Coronary artery (tissue), 2 donors: Measurements from ENCODE around the gene SNRNP40.

Experiments used
- DNase-seq: peaks from one replicate; pipeline ENCODE4 v3.0.0-alpha.2; 2017; ENCODE audit warnings: low spot score
- H3K27ac ChIP-seq, 2 donors: fragments of 200-600 bp; sonication (generic); one replicate each; pipeline ENCODE4 v1.5.1; 2016 to 2019
- H3K4me3 ChIP-seq: fragments of 200-600 bp; sonication (generic); 2 replicates; pipeline ENCODE4 v1.5.1; 2016; ENCODE audit warnings: mild to moderate bottlenecking, moderate library complexity
- CTCF ChIP-seq: fragments of 200-600 bp; sonication (generic); IDR thresholded peaks from one replicate; pipeline ENCODE4 v1.5.1; 2019; ENCODE audit warnings: antibody characterized with exemption

The SNRNP40 gene

GRCh38 chr1:31222176-31222575 lies 74.4 kb downstream of the SNRNP40 start:
- Histone ChIP-seq H3K27ac (no peak overlapping the region), H3K4me3 (no peak overlapping the region)
- no peak for TF ChIP-seq CTCF
- no peak for DNase-seq

- TF ChIP-seq CTCF: no peak
These were observed 75.5 kb downstream of the SNRNP40 start for GRCh38 chr1:31221072-31221471.

GRCh38 chr1:31219489-31219888 lies 77.1 kb downstream of the SNRNP40 start:
- no peak overlapping the region for H3K27ac ChIP-seq

More at GRCh38 chr1:31221072-31221471, 75.5 kb downstream of the SNRNP40 start:
- DNase-seq: no peak
- no peak overlapping the region for H3K4me3 ChIP-seq
- H3K27ac ChIP-seq: no peak overlapping the region

GRCh38 chr1:31218705-31219104 lies 77.9 kb downstream of the SNRNP40 start:
- no peak overlapping the region for H3K27ac ChIP-seq
- no peak for DNase-seq
- TF ChIP-seq CTCF: no peak
- H3K4me3 ChIP-seq: no peak overlapping the region

More at GRCh38 chr1:31219489-31219888, 77.1 kb downstream of the SNRNP40 start:
- no peak for TF ChIP-seq CTCF
- DNase-seq: no peak
- no peak overlapping the region for H3K4me3 ChIP-seq

GRCh38 chr1:31216016-31216415 lies 80.6 kb downstream of the SNRNP40 start:
- H3K27ac ChIP-seq: no peak overlapping the region
- no peak overlapping the region for H3K4me3 ChIP-seq
- no peak for DNase-seq
- no peak for TF ChIP-seq CTCF

GRCh38 chr1:31215065-31215570 lies 81.5 kb downstream of the SNRNP40 start:
- Histone ChIP-seq H3K4me3 (no peak overlapping the region), H3K27ac (no peak overlapping the region)
- no peak for DNase-seq
- no peak for TF ChIP-seq CTCF

GRCh38 chr1:31214316-31215064 lies 82.1 kb downstream of the SNRNP40 start:
- TF ChIP-seq CTCF: no peak
- Histone ChIP-seq H3K27ac (no peak overlapping the region), H3K4me3 (no peak overlapping the region)
- no peak for DNase-seq
